SJCRH30 (cell line): ENCODE measurements around the gene C19orf12. TPM values are rescaled to one million over a fixed set of nuclear protein-coding genes. Genes with fewer than 3 reads are reported as not detected.

Experiments
- DNase-seq, 2 experiments: peaks; one replicate each; pipeline ENCODE4 v3.0.0-alpha.2; 2015 to 2020
- H3K27ac ChIP-seq: fragments of 250-450 bp; sonication (Bioruptor Pico); 2 replicates; pipeline ENCODE4 v1.5.1; 2020; ENCODE audit warnings: mild to moderate bottlenecking, moderate library complexity
- H3K27me3 ChIP-seq: fragments of 250-450 bp; sonication (Bioruptor Pico); 2 replicates; pipeline ENCODE4 v1.5.1; 2020; ENCODE audit warnings: mild to moderate bottlenecking, moderate library complexity
- H3K36me3 ChIP-seq: fragments of 250-450 bp; sonication (Bioruptor Pico); 2 replicates; pipeline ENCODE4 v1.5.1; 2020; ENCODE audit warnings: mild to moderate bottlenecking, moderate library complexity
- H3K4me1 ChIP-seq: fragments of 250-450 bp; sonication (Bioruptor Pico); 2 replicates; pipeline ENCODE4 v1.5.1; 2020; ENCODE audit warnings: mild to moderate bottlenecking, moderate library complexity
- H3K4me3 ChIP-seq: fragments of 250-450 bp; sonication (Bioruptor Pico); 2 replicates; pipeline ENCODE4 v1.5.1; 2020; ENCODE audit warnings: mild to moderate bottlenecking, moderate library complexity
- H3K9me3 ChIP-seq: fragments of 250-450 bp; sonication (Bioruptor Pico); replicated peaks from 2 replicates; pipeline ENCODE4 v1.5.1; 2020; ENCODE audit warnings: mild to moderate bottlenecking, moderate library complexity
- total RNA-seq: library from RNA; depleted of rRNA; stranded (reverse); fragments of >200 nt; shearing (Covaris generic); gene quantifications from 2 replicates; pipeline ENCODE4 v1.2.3, GENCODE V29; 2014

The C19orf12 gene
- total RNA-seq, 1 experiment from 2014 or later: 26.4 TPM

DNA sequence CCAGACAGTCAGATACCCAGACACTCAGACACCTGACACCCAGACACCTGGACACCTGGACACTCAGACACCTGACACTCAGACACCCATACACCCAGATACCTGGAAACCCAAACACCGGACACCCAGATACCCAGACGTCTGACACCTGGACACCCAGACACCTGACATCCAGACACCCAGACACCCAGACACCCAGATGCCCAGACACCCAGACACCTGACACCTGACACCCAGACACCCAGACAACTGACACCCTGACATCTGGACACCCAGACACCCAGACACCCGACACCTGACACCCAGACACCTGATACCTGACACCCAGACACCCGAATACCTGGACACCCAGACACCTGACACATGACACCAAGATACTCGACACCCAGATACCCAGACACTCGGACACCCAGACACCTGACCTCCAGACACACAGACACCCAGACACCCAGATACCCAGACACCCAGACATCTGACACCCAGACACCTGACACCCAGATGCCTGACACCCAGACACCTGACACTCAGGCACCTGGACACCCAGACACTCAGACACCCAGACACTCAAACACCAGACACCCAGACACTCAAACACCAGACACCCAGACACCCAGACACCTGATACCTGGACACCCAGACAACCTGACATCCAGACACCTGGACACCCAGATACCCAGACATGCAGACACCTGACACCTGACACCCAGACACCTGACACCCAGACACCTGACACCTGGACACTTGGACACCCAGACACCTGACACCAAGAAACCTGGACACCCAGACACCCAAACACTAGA lies 19.1 kb downstream of the C19orf12 start:
- Histone ChIP-seq H3K4me1 (no peaks in the 10 kb centered on the region), H3K4me3 (no peak overlapping the region), H3K9me3 (no peaks in the 10 kb centered on the region), H3K36me3 (no peaks in the 10 kb centered on the region), H3K27ac (no peak overlapping the region), H3K27me3 (no peaks in the 10 kb centered on the region)
- DNase-seq: no peak

DNA sequence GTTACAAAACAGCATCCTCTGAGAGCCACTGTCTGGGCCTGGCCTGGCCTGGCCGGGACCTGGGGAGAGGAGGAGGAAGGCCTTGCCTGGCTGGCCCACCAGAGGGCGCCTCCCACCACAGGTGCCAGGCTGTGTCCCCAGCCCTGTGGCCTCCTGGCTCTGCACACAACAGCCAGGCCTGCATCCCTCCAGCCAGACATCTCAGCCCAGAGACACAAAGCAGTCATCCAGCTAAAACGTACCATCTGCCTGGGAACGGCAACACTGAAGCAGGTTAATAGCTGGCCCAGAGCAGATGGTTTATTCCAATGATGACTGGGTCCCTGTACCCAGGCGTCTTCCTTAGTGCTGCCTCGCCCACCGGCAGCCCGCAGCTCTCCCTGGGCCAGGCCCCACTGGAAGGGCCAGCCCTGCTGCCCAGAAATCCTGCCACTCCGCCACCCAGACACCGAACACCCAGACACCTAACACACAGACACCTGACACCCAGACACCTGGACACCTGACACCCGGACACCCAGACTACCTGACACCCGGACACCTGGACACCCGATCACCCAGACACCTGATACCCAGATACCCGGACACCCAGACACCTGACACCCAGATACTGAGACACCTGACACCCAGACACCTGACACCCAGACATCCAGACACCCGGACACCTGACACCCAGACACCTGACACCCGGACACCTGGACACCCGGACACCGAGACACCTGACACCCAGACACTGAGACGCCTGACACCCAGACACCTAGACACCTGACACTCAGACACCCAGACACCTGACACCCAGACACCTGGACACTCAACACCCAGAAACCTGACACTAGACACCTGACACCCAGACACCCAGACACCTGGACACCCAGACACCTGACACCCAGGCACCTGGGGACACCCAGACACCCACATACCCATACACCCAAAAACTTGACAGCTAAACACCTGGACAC lies 20.1 kb downstream of the C19orf12 start:
- DNase-seq: peak; percentile 77 to 87
- no peaks in the 10 kb centered on the region for H3K9me3 ChIP-seq
- no peaks in the 10 kb centered on the region for H3K4me1 ChIP-seq
- H3K36me3 ChIP-seq: no peaks in the 10 kb centered on the region
- no peak overlapping the region for H3K4me3 ChIP-seq
- no peaks in the 10 kb centered on the region for H3K27me3 ChIP-seq
- no peak overlapping the region for H3K27ac ChIP-seq

DNA sequence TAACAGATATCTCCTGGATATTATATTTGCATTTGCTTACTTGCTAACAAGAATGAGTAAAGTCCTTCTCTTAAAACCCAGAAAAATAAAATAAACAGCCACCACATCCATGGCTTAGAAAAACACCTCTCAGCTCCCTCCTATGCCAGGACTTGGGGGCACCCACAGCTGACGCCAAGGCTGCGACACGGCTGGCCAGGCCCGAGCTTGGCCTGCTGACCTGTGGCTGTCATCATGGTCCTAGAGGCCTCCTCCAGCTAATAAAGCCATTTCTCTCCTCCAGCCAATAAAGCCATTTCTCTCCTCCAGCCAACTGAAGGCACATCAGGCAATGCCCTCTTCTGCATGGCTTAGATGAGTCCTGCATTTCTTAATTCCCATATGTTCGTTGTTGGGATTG lies 20.9 kb downstream of the C19orf12 start:
- no peak for DNase-seq
- H3K4me1 ChIP-seq: no peaks in the 10 kb centered on the region

DNA sequence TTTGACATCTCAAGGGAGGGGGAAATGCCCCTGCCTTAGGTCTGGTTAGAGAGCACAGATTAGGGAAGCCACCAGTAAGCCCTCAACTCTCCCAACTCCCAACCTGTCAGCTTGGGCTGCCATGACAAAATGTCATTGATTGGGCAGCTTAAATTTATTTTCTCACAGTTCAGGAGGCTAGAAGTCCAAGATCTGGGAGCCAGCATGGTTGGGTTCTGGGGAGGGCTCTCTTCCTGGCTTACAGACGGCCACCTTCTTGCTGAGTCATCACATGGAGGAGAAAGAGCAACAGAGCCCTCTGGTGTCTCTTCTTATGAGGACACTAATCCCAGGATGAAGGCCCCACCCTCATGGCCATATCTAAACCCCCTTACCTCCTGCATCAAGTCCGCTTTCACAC lies 24.2 kb downstream of the C19orf12 start:
- peaks cover 3% of the 10 kb centered on the region; the same call in 1 of the 2 replicates for H3K4me1 ChIP-seq
- H3K9me3 ChIP-seq: no peaks in the 10 kb centered on the region
- no peaks in the 10 kb centered on the region for H3K36me3 ChIP-seq
- H3K27ac ChIP-seq: no peak overlapping the region
- no peaks in the 10 kb centered on the region for H3K27me3 ChIP-seq
- no peak overlapping the region for H3K4me3 ChIP-seq
- peak; percentile 51 to 77 for DNase-seq

More for the DNA sequence above, 20.9 kb downstream of the C19orf12 start:
- no peaks in the 10 kb centered on the region for H3K27me3 ChIP-seq
- no peaks in the 10 kb centered on the region for H3K9me3 ChIP-seq
- no peak overlapping the region for H3K27ac ChIP-seq
- no peaks in the 10 kb centered on the region for H3K36me3 ChIP-seq
- H3K4me3 ChIP-seq: no peak overlapping the region

DNA sequence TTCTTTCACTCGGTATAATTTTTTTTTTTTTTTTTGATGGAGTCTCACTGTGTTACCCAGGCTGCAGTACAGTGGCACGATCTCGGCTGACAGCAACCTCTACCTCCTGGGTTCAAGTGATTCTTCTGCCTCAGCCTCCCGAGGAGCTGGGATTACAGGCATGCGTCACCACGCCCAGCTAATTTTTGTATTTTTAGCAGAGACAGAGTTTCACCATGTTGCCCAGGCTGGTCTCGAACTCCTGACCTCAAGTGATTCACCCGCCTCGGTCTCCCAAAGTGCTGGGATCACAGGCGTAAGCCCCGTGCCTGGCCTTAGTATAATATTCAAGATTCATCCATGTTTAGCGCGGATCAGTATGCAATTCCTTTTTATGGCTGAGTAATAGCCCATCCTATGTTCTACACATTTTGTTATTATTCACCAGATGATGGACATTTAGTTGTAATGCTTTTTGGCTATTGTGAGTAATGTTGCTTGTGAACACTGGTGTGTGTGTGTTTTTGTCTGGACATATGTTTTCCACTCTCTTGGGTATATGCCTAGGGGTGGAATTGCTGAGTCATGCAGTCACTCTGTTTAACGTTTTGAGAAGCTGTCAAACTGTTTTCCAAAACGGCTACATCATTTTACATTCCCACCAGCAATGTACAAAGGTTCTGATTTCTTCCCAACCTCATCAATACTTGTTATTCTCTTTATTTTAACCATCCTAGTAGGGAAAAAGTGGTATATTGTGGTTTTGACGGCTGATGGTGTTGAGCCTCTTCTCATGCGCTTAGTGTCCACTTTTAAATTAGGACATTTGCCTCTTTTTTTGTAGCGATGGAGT lies 26.9 kb downstream of the C19orf12 start:
- Histone ChIP-seq H3K27me3 (no peaks in the 10 kb centered on the region), H3K4me3 (peak overlapping the region; percentile 39), H3K27ac (peak overlapping the region; percentile 27; the same call in 1 of the 2 replicates), H3K4me1 (peaks cover 3% of the 10 kb centered on the region; the same call in 1 of the 2 replicates), H3K36me3 (no peaks in the 10 kb centered on the region), H3K9me3 (no peaks in the 10 kb centered on the region)
- DNase-seq: no peak

DNA sequence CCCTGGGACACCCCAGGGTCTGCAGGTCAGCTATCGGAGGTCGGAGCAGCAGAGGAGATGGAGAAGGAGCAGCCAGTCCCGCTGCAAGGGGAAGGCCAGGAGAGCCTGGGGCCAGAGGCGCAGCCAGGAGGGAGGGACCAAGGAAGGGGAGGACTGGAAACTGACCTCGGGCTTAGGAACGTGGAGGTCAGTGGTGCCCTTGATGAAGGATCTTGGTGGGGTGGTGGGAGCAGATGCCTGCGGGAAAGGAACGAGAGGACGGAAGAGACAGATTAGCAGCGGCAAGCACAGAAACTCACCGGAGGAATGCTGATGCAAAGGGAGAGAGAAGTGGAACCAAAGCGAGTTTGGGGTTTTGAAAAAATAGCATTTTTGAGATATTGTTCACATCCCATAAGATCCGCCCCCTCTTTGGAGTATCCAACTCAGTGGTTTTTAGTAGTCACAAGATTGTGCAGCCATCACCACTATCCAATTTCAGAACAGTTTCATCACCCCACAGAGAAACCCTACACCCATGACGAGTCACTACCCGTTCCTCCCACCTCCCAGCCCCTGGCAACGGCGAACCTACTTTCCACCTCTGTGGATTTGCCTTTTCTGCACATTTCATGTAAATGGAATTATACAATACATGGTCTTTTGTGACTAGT lies 27.7 kb downstream of the C19orf12 start:
- H3K4me3 ChIP-seq: peak overlapping the region; percentile 39
- no peaks in the 10 kb centered on the region for H3K27me3 ChIP-seq
- H3K9me3 ChIP-seq: no peaks in the 10 kb centered on the region
- peak overlapping the region; percentile 27 for H3K27ac ChIP-seq
- DNase-seq: peak; percentile 62 to 75
- no peaks in the 10 kb centered on the region for H3K36me3 ChIP-seq
- H3K4me1 ChIP-seq: peaks cover 3% of the 10 kb centered on the region; the same call in 1 of the 2 replicates

DNA sequence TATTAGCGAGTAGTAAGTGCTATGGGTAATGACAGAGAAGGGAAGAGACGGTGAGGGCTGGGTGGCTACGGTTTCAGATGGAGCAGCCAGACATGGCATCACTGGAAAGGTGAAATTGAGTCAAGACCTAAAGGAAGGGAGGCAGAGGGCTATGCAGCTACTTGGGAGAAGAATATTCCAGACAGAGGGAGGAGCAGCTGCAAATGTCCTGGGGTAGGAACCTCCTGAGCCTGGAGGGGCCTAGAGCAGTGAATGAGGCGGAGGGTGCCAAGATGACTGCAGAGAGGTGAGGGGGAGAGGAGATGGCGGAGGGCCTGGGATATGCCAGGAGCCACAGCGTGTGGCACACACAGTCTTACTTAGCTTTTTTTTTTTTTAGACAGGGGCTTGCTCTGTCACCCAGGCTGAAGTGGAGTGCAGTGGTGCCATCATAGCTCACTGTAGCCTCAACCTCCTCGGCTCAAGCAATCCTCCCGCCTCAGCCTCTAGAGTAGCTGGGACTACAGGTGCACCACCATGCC lies 28.7 kb downstream of the C19orf12 start:
- no peaks in the 10 kb centered on the region for H3K36me3 ChIP-seq
- H3K4me1 ChIP-seq: peaks cover 3% of the 10 kb centered on the region; the same call in 1 of the 2 replicates
- H3K4me3 ChIP-seq: no peak overlapping the region
- no peak overlapping the region for H3K27ac ChIP-seq
- no peaks in the 10 kb centered on the region for H3K27me3 ChIP-seq
- no peak for DNase-seq
- no peaks in the 10 kb centered on the region for H3K9me3 ChIP-seq

DNA sequence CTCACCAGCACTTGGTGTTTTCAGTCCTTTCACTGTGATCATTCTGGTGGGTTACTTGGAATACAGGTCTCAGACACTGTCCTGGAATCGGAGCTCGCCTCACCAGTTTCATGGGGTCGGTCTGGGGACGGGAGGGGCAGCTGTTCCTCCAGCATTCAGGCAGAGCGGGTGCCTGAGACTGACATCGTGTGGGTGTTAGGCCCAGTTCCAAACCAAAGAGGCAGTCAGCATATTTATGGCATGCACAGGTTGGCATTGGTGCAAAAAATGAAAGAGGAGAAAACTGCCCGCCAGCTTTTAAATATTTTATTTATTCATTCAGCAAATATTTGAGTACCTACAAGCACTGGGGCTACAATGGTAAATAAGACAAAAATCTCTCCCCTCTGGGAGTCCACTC lies 29.7 kb downstream of the C19orf12 start:
- H3K27me3 ChIP-seq: no peaks in the 10 kb centered on the region
- DNase-seq: no peak

DNA sequence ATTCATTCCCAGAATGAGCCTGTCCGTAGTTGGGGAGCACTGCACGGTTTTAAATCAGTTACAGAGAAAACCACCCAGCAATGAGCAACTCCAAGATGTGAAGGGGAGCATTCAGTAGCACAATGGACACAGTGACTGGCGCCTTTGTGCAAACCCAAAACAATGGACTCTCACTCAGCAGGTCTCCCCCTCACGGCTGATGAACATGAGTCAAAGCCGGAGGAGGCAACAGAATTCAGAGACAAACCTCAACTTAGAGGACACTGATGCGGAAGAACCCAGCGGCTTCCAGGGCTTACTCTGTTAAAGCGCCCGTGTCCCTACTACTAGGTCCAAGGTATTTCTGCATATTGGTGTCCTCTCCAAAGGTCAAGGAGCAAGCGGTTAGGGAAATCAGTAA lies 32.1 kb downstream of the C19orf12 start:
- Histone ChIP-seq H3K27ac (no peak overlapping the region), H3K9me3 (no peaks in the 10 kb centered on the region), H3K36me3 (no peaks in the 10 kb centered on the region), H3K4me1 (peaks cover 3% of the 10 kb centered on the region; the same call in 1 of the 2 replicates), H3K4me3 (no peak overlapping the region), H3K27me3 (no peaks in the 10 kb centered on the region)
- no peak for DNase-seq

More for the DNA sequence above, 29.7 kb downstream of the C19orf12 start:
- Histone ChIP-seq H3K4me1 (peaks cover 3% of the 10 kb centered on the region; the same call in 1 of the 2 replicates), H3K27ac (no peak overlapping the region), H3K9me3 (no peaks in the 10 kb centered on the region), H3K36me3 (no peaks in the 10 kb centered on the region), H3K4me3 (no peak overlapping the region)

DNA sequence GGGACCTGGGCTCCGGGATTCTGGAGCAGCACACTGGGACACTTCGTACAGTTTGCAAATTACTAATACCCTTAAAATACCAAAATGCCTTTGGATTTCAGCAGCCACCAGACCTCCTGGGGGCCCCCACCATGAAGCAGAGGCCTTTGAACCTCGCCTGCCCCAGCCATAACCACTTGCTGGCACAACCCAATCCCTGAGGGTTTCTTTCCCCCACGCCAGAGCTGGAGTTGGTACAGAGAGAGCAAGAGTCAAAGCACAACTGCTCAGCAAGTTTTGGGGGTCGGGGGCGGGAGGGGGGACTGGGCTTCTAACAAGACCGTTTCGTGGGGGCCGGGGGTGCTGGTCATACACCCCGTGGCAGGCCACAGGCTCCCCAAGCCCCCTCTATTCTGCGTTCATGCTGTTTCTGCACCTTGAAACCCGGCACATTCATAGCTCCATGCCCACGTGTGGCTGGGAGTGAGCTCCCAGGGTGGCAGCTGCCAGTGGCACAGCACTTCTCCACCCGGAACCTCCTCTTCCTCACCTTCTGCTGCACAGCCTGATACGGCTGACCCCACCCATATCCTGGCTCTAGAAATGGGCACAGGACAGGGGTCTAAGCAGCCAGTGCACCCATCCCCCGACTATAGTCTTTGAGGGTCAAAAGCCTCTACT lies 32.7 kb downstream of the C19orf12 start:
- Histone ChIP-seq H3K36me3 (no peaks in the 10 kb centered on the region), H3K27me3 (no peaks in the 10 kb centered on the region), H3K27ac (no peak overlapping the region), H3K4me3 (no peak overlapping the region), H3K4me1 (0 out of 2 replicates have a peak, but pooled peaks cover 3% of the 10 kb centered on the region), H3K9me3 (no peaks in the 10 kb centered on the region)
- DNase-seq: no peak

DNA sequence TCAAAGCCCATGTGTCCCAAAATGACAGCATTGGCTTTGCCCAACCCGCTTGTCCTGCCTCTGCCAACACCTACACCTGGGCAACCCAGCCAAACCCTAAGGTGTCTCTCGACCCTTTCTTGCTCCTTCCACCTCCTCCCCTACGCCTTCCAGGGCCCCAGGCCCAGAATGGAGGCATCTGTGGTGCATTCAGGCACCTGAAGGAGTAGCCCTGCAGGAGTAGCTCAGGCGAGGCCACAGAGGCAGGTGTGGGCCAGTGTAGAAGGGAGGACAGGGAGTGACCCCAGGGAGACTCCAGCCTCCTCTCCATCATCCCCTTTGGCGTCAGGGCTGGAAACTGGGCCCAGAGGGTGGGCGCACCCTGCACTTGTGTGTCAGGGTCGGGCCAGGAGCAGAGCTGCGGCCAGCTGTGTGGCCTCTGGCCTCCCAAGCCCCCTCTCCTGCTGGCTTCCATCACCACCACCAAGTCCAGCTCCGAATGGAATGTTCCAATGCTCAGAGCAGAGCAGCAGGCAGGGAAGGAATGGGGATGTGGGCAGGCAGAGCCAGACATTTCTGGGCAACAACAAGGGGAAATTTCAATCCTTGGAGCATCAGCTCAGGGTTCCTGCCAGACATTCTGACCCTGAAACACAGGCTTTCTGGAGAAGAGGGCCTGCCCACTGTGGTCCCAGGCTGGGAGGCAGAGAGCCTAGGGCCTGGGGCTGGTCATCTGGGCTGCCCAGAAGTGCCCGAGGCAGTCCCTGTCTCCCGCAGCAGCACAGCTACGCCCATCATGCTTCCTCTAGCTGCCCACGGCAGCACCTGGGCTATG lies 33.4 kb downstream of the C19orf12 start:
- Histone ChIP-seq H3K36me3 (no peaks in the 10 kb centered on the region), H3K4me3 (no peak overlapping the region), H3K4me1 (no peaks in the 10 kb centered on the region), H3K27me3 (no peaks in the 10 kb centered on the region), H3K27ac (no peak overlapping the region), H3K9me3 (no peaks in the 10 kb centered on the region)
- no peak for DNase-seq

DNA sequence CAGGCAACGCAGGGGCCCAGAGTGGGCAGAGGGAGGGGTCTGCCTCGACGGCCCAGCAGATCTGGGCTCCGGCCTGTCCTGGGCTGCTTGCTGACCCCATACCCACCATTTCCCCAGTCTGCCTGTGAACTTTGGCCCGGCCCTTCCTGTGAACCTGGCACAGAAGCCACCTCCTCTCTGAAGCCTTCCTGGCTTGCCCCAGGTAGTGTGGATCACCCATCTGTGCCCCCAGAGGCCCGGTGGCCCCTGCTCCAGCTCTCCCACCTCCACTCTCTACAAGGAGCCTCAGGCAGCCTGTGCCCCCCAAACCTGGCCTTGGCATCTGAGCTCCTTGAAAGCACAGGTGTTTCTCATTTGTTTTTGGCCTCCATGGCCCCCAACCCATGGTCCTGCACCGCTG lies 34.1 kb downstream of the C19orf12 start:
- Histone ChIP-seq H3K27ac (no peak overlapping the region), H3K4me1 (no peaks in the 10 kb centered on the region), H3K4me3 (no peak overlapping the region), H3K9me3 (no peaks in the 10 kb centered on the region), H3K27me3 (no peaks in the 10 kb centered on the region), H3K36me3 (no peaks in the 10 kb centered on the region)
- DNase-seq: no peak

DNA sequence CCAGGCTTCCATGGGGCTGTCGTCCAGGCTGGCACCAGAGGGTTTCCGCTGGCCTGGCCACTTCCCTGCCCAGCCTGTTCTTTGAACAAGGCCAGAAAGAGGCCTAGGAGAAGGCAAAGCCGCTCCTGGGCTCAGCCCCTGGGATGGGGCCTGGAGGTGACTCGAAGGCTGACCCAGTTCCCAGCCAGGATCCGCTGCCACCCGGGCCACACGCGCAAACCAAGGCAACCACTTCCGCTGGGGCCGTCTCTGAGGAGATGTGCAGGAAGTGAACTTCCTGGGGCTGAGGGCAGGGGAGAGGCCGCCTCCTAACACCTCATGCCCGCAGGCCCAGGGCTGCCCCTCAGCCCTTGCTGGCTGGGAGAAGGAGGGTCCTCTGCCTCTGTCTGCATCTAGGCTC lies 34.6 kb downstream of the C19orf12 start:
- Histone ChIP-seq H3K4me1 (no peaks in the 10 kb centered on the region), H3K4me3 (no peak overlapping the region), H3K27ac (no peak overlapping the region), H3K9me3 (no peaks in the 10 kb centered on the region), H3K36me3 (no peaks in the 10 kb centered on the region), H3K27me3 (no peaks in the 10 kb centered on the region)
- DNase-seq: no peak
